ENCODE results near the gene TMEM164.

GRCh38 chrX:110212299-110212698, 209.4 kb downstream of the TMEM164 start:
- TF ChIP-seq RAD21 (IDR thresholded peaks at IDR 0.05; ENCODE audit: low read length) (no peak), USF2 (IDR thresholded peaks at IDR 0.05; ENCODE audit: low read depth, low read length) (no peak), RCOR1 (IDR thresholded peaks at IDR 0.05; ENCODE audit: insufficient replicate concordance, low read length) (no peak), CTCF (conservative IDR thresholded peaks at IDR 0.05; ENCODE audit: low read depth, low read length) (no peak), FOS (IDR thresholded peaks at IDR 0.05; ENCODE audit: low read depth, low read length) (no peak)

All from IMR-90 (cell line).